Gastroesophageal sphincter (tissue), 4 donors: ENCODE results near the gene ZNF235. TPM values are rescaled to one million over a fixed set of nuclear protein-coding genes. Genes with fewer than 3 reads are reported as not detected.
"Not testable (repeated sequence)": the region's sequence is repeated elsewhere in the genome, so short reads cannot be mapped to it uniquely, and the experiment has no call there.

Source experiments
- ATAC-seq: fragments of 150-250 bp; one replicate; pipeline ENCODE4 v1.9.1; 2016; ENCODE audit warnings: mild to moderate bottlenecking, moderate library complexity
- H3K27ac ChIP-seq, 4 donors: fragments of 200-600 bp; sonication (generic) in 3 of 4; 1 replicate in 3 of 4; 2 replicates in 1 of 4; pipeline ENCODE4 v1.5.1; 2016 to 2019
- H3K27me3 ChIP-seq: fragments of 200-600 bp; sonication (generic); one replicate; pipeline ENCODE4 v1.5.1; 2019
- H3K36me3 ChIP-seq, 2 donors: fragments of 200-600 bp; sonication (generic); one replicate each; pipeline ENCODE4 v1.5.1; 2019; ENCODE audit warnings: control low read depth in 1 of 2
- H3K4me1 ChIP-seq, 3 donors: fragments of 200-600 bp; sonication (generic); 1 replicate in 2 of 3; 2 replicates in 1 of 3; pipeline ENCODE4 v1.5.1; 2016 to 2019; ENCODE audit warnings: control low read depth in 2 of 3
- H3K4me3 ChIP-seq, 2 donors: fragments of 200-600 bp; sonication (generic); one replicate each; pipeline ENCODE4 v1.5.1; 2019; ENCODE audit warnings: mild to moderate bottlenecking in 1 of 2, moderate library complexity in 1 of 2
- H3K9me3 ChIP-seq, 3 donors: fragments of 200-600 bp; sonication (generic); one replicate each; pipeline ENCODE4 v1.5.1; 2017 to 2019; ENCODE audit warnings: control low read depth in 2 of 3
- EP300 ChIP-seq: sonication (generic); formaldehyde crosslinking; IDR thresholded peaks from one replicate; pipeline ENCODE4 v1.6.1; 2017; ENCODE audit warnings: antibody characterized with exemption, mild to moderate bottlenecking
- POLR2A ChIP-seq, 2 donors: fragments of 450-650 bp; IDR thresholded peaks; one replicate each; pipeline ENCODE4 v1.6.1; 2017; ENCODE audit warnings: antibody characterized with exemption in 2 of 2, mild to moderate bottlenecking in 2 of 2, moderate library complexity in 1 of 2
- POLR2AphosphoS5 ChIP-seq: sonication (generic); formaldehyde crosslinking; IDR thresholded peaks from one replicate; pipeline ENCODE4 v1.6.1; 2017; ENCODE audit warnings: antibody characterized with exemption
- WGBS, 2 donors: methylation state at CpG; one replicate each; pipeline ENCODE4 v1.1.5; 2018; ENCODE audit warnings: low coverage in 1 of 2; 5-methylcytosine and 5-hydroxymethylcytosine counted together
- total RNA-seq, 4 donors: library from RNA; depleted of rRNA; stranded (reverse); fragments of >200 nt; gene quantifications; one replicate each; pipeline ENCODE4 v1.1.0, GENCODE V29; 2016
- TF ChIP-seq, protein P1 (sequence below), 4 experiments: fragments of 200-600 bp in 2 of 4; fragments of 450-650 bp in 2 of 4; sonication (generic) in 1 of 4; IDR thresholded peaks; one replicate each; pipeline ENCODE4 v1.5.1; 2017 to 2019; ENCODE audit warnings: antibody characterized with exemption in 4 of 4, mild to moderate bottlenecking in 2 of 4, moderate library complexity in 2 of 4

Gene ZNF235
- total RNA-seq, 4 donors from 2014 or later = 5.6 to 15.6 (median 7.9) TPM

DNA sequence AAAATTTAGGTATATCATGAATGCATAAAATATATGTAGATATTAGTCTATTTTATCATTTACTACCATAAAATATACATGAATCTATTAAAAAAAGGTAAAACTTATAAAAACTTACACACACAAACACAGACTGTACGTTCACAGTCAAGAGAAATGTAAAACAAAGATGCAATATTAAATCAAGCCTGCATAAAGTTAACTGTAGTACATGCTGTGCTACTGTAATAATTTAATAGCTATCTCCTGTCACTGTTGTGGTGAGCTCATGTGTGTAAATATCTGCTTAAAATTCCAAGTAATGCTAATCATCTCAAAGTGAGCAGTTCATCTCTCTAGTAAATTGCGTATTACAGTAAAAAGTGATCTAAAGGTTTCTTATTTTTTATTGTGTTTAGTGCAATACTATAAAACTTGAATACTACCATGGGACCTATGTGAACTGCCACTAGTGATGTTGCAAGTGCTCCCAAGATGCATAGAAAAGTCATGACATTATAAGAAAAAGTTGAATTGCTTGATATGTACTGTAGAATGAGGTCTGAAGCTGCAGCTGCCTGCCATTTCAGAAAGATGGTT lies 45.9 kb downstream of the ZNF235 start:
- H3K9me3 ChIP-seq = peaks cover 0 to 100% (median 6%) of the 10 kb centered on the region in 3 donors
- peaks cover 0 to 10% of the 10 kb centered on the region in 2 donors for H3K36me3 ChIP-seq
- 94 to 100% methylated on average over 2 of the region's 2 CpGs for WGBS, 2 donors
- H3K27me3 ChIP-seq = no peaks in the 10 kb centered on the region
- TF ChIP-seq POLR2A (IDR thresholded peaks at IDR 0.05) = no peak
- no peak for TF ChIP-seq POLR2AphosphoS5
- TF ChIP-seq EP300 = no peak
- TF ChIP-seq, protein P1, sequence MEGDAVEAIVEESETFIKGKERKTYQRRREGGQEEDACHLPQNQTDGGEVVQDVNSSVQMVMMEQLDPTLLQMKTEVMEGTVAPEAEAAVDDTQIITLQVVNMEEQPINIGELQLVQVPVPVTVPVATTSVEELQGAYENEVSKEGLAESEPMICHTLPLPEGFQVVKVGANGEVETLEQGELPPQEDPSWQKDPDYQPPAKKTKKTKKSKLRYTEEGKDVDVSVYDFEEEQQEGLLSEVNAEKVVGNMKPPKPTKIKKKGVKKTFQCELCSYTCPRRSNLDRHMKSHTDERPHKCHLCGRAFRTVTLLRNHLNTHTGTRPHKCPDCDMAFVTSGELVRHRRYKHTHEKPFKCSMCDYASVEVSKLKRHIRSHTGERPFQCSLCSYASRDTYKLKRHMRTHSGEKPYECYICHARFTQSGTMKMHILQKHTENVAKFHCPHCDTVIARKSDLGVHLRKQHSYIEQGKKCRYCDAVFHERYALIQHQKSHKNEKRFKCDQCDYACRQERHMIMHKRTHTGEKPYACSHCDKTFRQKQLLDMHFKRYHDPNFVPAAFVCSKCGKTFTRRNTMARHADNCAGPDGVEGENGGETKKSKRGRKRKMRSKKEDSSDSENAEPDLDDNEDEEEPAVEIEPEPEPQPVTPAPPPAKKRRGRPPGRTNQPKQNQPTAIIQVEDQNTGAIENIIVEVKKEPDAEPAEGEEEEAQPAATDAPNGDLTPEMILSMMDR (IDR thresholded peaks at IDR 0.05) = no peak
- ATAC-seq = no peak
- H3K4me3 ChIP-seq = no peak overlapping the region
- no peaks in the 10 kb centered on the region for H3K4me1 ChIP-seq
- peak overlapping the region in 1 of 4 donors; percentile 74 for H3K27ac ChIP-seq

DNA sequence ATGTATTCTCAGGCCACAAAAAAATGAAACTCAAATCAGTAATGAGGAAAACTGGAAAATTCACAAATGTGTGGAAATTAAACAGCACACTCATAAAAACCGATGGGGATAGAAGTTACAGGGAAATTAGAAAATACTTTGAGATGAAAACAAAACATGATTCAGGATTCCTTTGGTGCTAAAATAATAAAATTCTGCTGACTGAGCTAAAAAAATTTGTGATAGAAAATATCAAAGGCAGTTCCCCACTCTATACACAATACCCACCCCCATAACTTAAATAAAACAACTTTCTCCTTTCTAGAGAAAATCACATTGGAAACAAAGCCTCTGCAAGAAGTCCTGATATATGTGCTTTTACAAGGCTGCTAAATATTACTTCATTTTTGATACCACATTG lies 46.7 kb downstream of the ZNF235 start:
- Histone ChIP-seq H3K36me3 (peaks cover 0 to 17% of the 10 kb centered on the region in 2 donors), H3K4me3 (no peak overlapping the region), H3K27me3 (no peaks in the 10 kb centered on the region), H3K27ac (no peak overlapping the region), H3K9me3 (peaks cover 0 to 100% (median 8%) of the 10 kb centered on the region in 3 donors), H3K4me1 (no peaks in the 10 kb centered on the region)
- TF ChIP-seq, protein P1 (IDR thresholded peaks at IDR 0.05) = no peak
- no peak for TF ChIP-seq EP300
- no peak for TF ChIP-seq POLR2A (IDR thresholded peaks at IDR 0.05)
- TF ChIP-seq POLR2AphosphoS5 = no peak
- WGBS, 2 donors = 82% methylated on average over 1 of the region's 1 CpG; no CpG with 5 or more reads in 1 of the 2 donors
- no peak for ATAC-seq

DNA sequence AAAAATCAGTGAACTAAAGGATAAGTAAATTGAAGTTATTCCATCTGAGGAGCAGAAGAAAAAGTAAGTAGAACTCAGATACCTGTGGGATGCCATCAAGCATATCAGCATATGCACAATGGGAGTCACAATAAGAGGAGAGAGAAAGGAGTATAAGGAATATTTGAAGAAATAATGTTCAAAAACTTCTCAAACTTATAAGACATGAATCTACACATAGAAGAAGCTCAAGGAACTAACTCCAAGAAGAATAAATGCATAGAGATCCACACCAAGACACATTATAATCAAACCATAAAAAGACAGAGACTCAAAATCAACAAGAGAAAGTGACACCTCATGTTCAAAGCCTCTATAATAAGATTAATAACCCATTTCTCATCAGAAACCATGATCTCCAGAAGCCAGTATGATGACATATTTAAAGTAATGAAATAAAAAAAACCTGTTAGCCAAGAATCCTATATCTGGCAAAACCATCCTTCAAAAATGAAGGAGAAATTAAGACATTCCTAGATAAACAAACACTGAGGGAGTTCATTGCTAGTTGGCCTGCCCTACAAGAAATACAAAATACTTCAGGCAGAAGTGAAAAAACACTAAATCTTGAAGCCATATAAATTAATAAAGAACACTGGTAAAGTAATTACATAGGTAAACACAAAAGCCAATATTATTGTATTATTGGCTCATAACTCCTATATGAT lies 49.0 kb downstream of the ZNF235 start:
- no peak for ATAC-seq
- Histone ChIP-seq H3K4me1 (no peaks in the 10 kb centered on the region), H3K36me3 (peaks cover 0 to 17% of the 10 kb centered on the region in 2 donors), H3K27ac (no peak overlapping the region), H3K27me3 (no peaks in the 10 kb centered on the region), H3K4me3 (no peak overlapping the region), H3K9me3 (peaks cover 0 to 100% (median 11%) of the 10 kb centered on the region in 3 donors)
- no peak for TF ChIP-seq EP300
- no peak for TF ChIP-seq POLR2A (IDR thresholded peaks at IDR 0.05)
- TF ChIP-seq, protein P1 (IDR thresholded peaks at IDR 0.05) = no peak
- TF ChIP-seq POLR2AphosphoS5 = no peak

DNA sequence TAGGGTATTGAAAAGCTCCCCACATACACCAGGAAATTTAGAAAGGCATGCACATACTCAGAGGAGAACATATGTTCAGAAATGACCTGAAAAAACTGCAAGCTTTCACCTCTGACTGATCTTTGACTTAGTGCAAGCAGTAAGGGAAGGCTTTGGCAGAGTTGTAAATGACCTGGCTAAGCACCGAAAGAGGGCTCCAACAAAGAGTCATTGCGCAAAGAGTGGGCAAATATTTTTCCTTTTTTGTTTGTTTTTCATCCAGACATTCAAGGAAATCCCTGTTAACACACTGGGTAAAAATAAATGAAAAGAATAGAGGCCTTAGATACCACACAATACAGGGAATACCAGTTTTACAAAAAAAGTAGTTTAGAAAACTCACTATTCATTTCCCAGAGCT lies 50.3 kb downstream of the ZNF235 start:
- H3K4me1 ChIP-seq = no peaks in the 10 kb centered on the region
- H3K4me3 ChIP-seq = no peak overlapping the region
- H3K36me3 ChIP-seq = peaks cover 0 to 20% of the 10 kb centered on the region in 2 donors
- no peak overlapping the region for H3K27ac ChIP-seq
- whole genome bisulfite sequencing, 2 donors = 90 to 100% methylated on average over 2 of the region's 2 CpGs
- ATAC-seq = no peak
- TF ChIP-seq POLR2A (IDR thresholded peaks at IDR 0.05) = no peak
- TF ChIP-seq EP300 = no peak
- no peak for TF ChIP-seq POLR2AphosphoS5
- no peaks in the 10 kb centered on the region for H3K27me3 ChIP-seq
- H3K9me3 ChIP-seq = peaks cover 2 to 100% (median 15%) of the 10 kb centered on the region in 3 donors

DNA sequence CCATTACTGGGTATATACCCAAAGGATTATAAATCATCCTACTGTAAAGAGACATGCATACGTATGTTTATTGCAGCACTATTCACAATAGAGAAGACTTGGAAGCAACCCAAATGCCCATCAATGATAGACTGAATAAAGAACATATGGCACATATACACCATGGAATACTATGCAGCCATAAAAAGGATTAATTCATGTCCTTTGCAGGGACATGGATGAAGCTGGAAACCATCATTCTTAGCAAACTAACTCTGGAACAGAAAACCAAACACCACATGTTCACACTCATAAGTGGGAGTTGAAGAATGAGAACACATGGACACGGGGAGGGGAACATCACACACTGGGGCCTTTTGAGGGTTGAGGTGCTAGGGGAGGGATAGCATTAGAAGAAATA lies 51.4 kb downstream of the ZNF235 start:
- WGBS, 2 donors = 84 to 89% methylated on average over 1 to 2 of the region's 2 CpGs
- peaks cover 0 to 30% of the 10 kb centered on the region in 2 donors for H3K36me3 ChIP-seq
- H3K27me3 ChIP-seq, H3K27ac ChIP-seq, ATAC-seq, H3K4me1 ChIP-seq, H3K4me3 ChIP-seq: not testable (repeated sequence)
- H3K9me3 ChIP-seq = peaks cover 2 to 100% (median 16%) of the 10 kb centered on the region in 3 donors

DNA sequence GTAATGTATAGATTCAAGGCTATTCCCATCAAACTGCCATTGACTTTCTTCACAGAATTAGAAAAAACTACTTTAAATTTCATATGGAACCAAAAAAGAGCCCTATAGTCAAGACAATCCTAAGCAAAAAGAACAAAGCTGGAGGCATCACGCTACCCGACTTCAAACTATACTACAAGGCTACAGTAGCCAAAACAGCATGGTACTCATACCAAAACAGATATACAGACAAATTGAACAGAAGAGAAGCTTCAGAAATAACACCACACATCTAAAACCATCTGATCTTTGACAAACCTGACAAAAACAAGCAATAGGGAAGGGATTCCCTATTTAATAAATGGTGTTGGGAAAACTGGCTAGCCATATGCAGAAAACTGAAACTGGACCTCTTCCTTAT lies 52.5 kb downstream of the ZNF235 start:
- peaks cover 0 to 32% of the 10 kb centered on the region in 2 donors for H3K36me3 ChIP-seq
- peaks cover 2 to 100% (median 16%) of the 10 kb centered on the region in 3 donors for H3K9me3 ChIP-seq
- ATAC-seq, H3K27me3 ChIP-seq, H3K27ac ChIP-seq, H3K4me3 ChIP-seq, H3K4me1 ChIP-seq: not testable (repeated sequence)
- 100% methylated on average over 2 of the region's 2 CpGs for WGBS, 2 donors
